CD14-positive monocyte (primary cell): ENCODE results near the gene CTNNA2. TPM values are rescaled to one million over a fixed set of nuclear protein-coding genes. Genes with fewer than 3 reads are reported as not detected.

ENCODE experiments used
- DNase-seq, 3 donors: peaks; one replicate each; pipeline ENCODE4 v3.0.0-alpha.2; 2011 to 2022
- H2AFZ ChIP-seq: 2 replicates; pipeline ENCODE4 v1.6.0; 2012; ENCODE audit warnings: mild to moderate bottlenecking, low read depth, low read length, inconsistent platforms; ENCODE audit not compliant: insufficient read depth, poor library complexity, severe bottlenecking
- H3K27ac ChIP-seq, 2 donors: 1 replicate in 1 of 2; 2 replicates in 1 of 2; pipeline ENCODE4 v1.5.1; 2012 to 2013; ENCODE audit warnings: low read length in 2 of 2, control low read depth in 1 of 2, inconsistent platforms in 1 of 2, low read depth in 1 of 2, mild to moderate bottlenecking in 1 of 2
- H3K27me3 ChIP-seq, 2 donors: one replicate each; pipeline versions ENCODE4 v1.6.0 to v1.6.1; 2011 to 2013; ENCODE audit warnings: low read length in 2 of 2; ENCODE audit not compliant: control insufficient read depth in 2 of 2, insufficient read depth in 2 of 2
- H3K36me3 ChIP-seq, 2 donors: replicated peaks in 1 of 2; 1 replicate in 1 of 2; 2 replicates in 1 of 2; pipeline versions ENCODE4 v1.5.1 to v1.6.1; 2012 to 2013; ENCODE audit warnings: low read length in 2 of 2, control low read depth in 1 of 2, inconsistent platforms in 1 of 2, mild to moderate bottlenecking in 1 of 2; ENCODE audit not compliant: insufficient read depth in 2 of 2, control insufficient read depth in 1 of 2
- H3K4me1 ChIP-seq, 2 donors: 1 replicate in 1 of 2; 2 replicates in 1 of 2; pipeline versions ENCODE4 v1.5.1 to v1.6.1; 2012 to 2013; ENCODE audit warnings: low read length in 2 of 2, control low read depth in 1 of 2, inconsistent platforms in 1 of 2, mild to moderate bottlenecking in 1 of 2, moderate library complexity in 1 of 2; ENCODE audit not compliant: insufficient read depth in 2 of 2, control insufficient read depth in 1 of 2
- H3K4me2 ChIP-seq: replicated peaks from 2 replicates; pipeline ENCODE3; 2012; ENCODE audit warnings: low read length, moderate library complexity, mild to moderate bottlenecking; ENCODE audit not compliant: poor library complexity, severe bottlenecking; ENCODE audit errors: extremely low read depth
- H3K4me3 ChIP-seq, 3 experiments: fragments of 200-600 bp in 1 of 3; sonication (generic) in 1 of 3; replicated peaks in 1 of 3; 1 replicate in 2 of 3; 2 replicates in 1 of 3; pipeline ENCODE4 v1.5.1; 2011 to 2013; ENCODE audit warnings: low read length in 3 of 3, mild to moderate bottlenecking in 3 of 3, control low read depth in 2 of 3, low read depth in 2 of 3, inconsistent platforms in 1 of 3, moderate library complexity in 1 of 3
- H3K79me2 ChIP-seq: 2 replicates; pipeline ENCODE4 v1.6.0; 2012; ENCODE audit warnings: mild to moderate bottlenecking, control low read depth, inconsistent platforms, low read length, moderate library complexity; ENCODE audit not compliant: insufficient read depth
- H3K9ac ChIP-seq: 2 replicates; pipeline ENCODE4 v1.6.0; 2017; ENCODE audit warnings: low read length, mild to moderate bottlenecking; ENCODE audit not compliant: insufficient read depth, poor library complexity, severe bottlenecking
- H3K9me3 ChIP-seq, 2 donors: replicated peaks in 1 of 2; 1 replicate in 1 of 2; 2 replicates in 1 of 2; pipeline versions ENCODE4 v1.5.1 to v1.6.1; 2012 to 2013; ENCODE audit warnings: low read length in 2 of 2, control low read depth in 1 of 2; ENCODE audit not compliant: control insufficient read depth in 1 of 2, insufficient read depth in 1 of 2
- H4K20me1 ChIP-seq: 2 replicates; pipeline ENCODE4 v1.6.0; 2012; ENCODE audit warnings: mild to moderate bottlenecking, low read length, control low read depth, moderate library complexity; ENCODE audit not compliant: insufficient read depth
- H3K27ac Mint-ChIP-seq, 7 donors: one replicate each; pipeline ENCODE4 v1.8.0; 2020; ENCODE audit warnings: mild to moderate bottlenecking in 7 of 7, mixed read lengths in 7 of 7, moderate library complexity in 6 of 7, inconsistent platforms in 2 of 7
- H3K27me3 Mint-ChIP-seq, 3 donors: one replicate each; pipeline ENCODE4 v1.8.0; 2021 to 2022; ENCODE audit warnings: low read depth in 3 of 3, mild to moderate bottlenecking in 3 of 3, mixed read lengths in 3 of 3, moderate library complexity in 3 of 3, inconsistent platforms in 1 of 3
- H3K36me3 Mint-ChIP-seq, 2 donors: one replicate each; pipeline ENCODE4 v1.8.0; 2020; ENCODE audit warnings: mixed read lengths in 2 of 2, inconsistent platforms in 1 of 2, mild to moderate bottlenecking in 1 of 2
- H3K4me1 Mint-ChIP-seq: one replicate; pipeline ENCODE4 v1.8.0; 2020; ENCODE audit warnings: mild to moderate bottlenecking, mixed read lengths
- H3K4me3 Mint-ChIP-seq, 2 donors: one replicate each; pipeline ENCODE4 v1.8.0; 2020; ENCODE audit warnings: mild to moderate bottlenecking in 2 of 2, mixed read lengths in 2 of 2, moderate library complexity in 1 of 2
- H3K9me3 Mint-ChIP-seq, 7 donors: one replicate each; pipeline ENCODE4 v1.8.0; 2020 to 2022; ENCODE audit warnings: mixed read lengths in 7 of 7, mild to moderate bottlenecking in 6 of 7, moderate library complexity in 6 of 7, inconsistent platforms in 2 of 7
- WGBS: methylation state at CpG from one replicate; pipeline ENCODE4 v1.1.5; 2013; ENCODE audit warnings: missing lambda C conversion rate; ENCODE audit not compliant: insufficient coverage; 5-methylcytosine and 5-hydroxymethylcytosine counted together
- intact Hi-C, 2 donors: fragments of 100-400 bp; cut with micrococcal nuclease; formaldehyde crosslinking; loops; one replicate each; pipeline versions ENCODE4 v1.15.0 to v1.15.1; 2023
- polyA plus RNA-seq, 3 donors: library from polyadenylated mRNA; depleted of rRNA in 1 of 3; unstranded in 2 of 3; stranded (reverse) in 1 of 3; fragments of 300-500 nt in 2 of 3; fragments of >200 nt in 1 of 3; fragmentation: Illumina TruSeq in 2 of 3; gene quantifications; 1 replicate in 2 of 3; 2 replicates in 1 of 3; pipeline ENCODE4 v1.2.3, GENCODE V29; 2012 to 2021
- TF ChIP-seq, protein P1 (sequence below): fragments of 200-600 bp; IDR thresholded peaks from one replicate; pipeline ENCODE4 v1.8.0; 2022; ENCODE audit warnings: antibody characterized with exemption, mild to moderate bottlenecking

CTNNA2 gene
- polyA plus RNA-seq, 3 donors = not detected

DNA sequence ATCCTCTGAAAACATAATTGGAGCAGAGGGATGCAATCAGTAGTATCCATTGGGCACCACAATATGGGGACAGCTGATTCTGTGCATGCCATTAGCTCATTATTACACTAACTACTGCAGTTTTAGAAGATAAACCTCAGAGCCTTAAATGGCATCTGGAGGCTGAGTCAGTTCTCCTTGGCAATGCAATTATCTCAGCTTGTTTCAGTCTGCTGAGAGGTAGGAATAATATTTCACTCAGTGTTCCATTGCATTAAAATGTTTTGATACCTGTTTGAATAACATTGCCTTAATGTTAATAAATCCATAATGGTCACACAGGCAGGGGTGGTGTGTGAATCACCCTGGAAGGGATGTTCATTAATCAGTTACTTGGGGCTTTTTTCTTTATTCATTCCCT, 482.1 kb downstream of the CTNNA2 start:
- H3K4me3 ChIP-seq = no peak overlapping the region
- peaks cover 0 to 4% (median 2%) of the 10 kb centered on the region in 7 donors for H3K9me3 Mint-ChIP-seq
- no peaks in the 10 kb centered on the region for H4K20me1 ChIP-seq
- no peak overlapping the region for H3K27ac ChIP-seq
- H3K4me2 ChIP-seq = no peak overlapping the region
- H3K27me3 Mint-ChIP-seq = peaks cover 11 to 24% (median 12%) of the 10 kb centered on the region in 3 donors
- H3K36me3 ChIP-seq = no peaks in the 10 kb centered on the region
- DNase-seq = no peak
- no peaks in the 10 kb centered on the region for H3K79me2 ChIP-seq
- peaks cover 3% of the 10 kb centered on the region for H3K4me1 Mint-ChIP-seq
- TF ChIP-seq, protein P1, sequence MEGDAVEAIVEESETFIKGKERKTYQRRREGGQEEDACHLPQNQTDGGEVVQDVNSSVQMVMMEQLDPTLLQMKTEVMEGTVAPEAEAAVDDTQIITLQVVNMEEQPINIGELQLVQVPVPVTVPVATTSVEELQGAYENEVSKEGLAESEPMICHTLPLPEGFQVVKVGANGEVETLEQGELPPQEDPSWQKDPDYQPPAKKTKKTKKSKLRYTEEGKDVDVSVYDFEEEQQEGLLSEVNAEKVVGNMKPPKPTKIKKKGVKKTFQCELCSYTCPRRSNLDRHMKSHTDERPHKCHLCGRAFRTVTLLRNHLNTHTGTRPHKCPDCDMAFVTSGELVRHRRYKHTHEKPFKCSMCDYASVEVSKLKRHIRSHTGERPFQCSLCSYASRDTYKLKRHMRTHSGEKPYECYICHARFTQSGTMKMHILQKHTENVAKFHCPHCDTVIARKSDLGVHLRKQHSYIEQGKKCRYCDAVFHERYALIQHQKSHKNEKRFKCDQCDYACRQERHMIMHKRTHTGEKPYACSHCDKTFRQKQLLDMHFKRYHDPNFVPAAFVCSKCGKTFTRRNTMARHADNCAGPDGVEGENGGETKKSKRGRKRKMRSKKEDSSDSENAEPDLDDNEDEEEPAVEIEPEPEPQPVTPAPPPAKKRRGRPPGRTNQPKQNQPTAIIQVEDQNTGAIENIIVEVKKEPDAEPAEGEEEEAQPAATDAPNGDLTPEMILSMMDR = no peak
- H3K27ac Mint-ChIP-seq = no peak overlapping the region
- no peaks in the 10 kb centered on the region for H3K36me3 Mint-ChIP-seq
- intact Hi-C loops = no loop called here
- no peak overlapping the region for H2AFZ ChIP-seq
- H3K27me3 ChIP-seq = peaks cover 9 to 13% of the 10 kb centered on the region in 2 donors
- no peaks in the 10 kb centered on the region for H3K9me3 ChIP-seq
- no peak overlapping the region for H3K9ac ChIP-seq
- no peak overlapping the region for H3K4me3 Mint-ChIP-seq
- no peaks in the 10 kb centered on the region for H3K4me1 ChIP-seq

DNA sequence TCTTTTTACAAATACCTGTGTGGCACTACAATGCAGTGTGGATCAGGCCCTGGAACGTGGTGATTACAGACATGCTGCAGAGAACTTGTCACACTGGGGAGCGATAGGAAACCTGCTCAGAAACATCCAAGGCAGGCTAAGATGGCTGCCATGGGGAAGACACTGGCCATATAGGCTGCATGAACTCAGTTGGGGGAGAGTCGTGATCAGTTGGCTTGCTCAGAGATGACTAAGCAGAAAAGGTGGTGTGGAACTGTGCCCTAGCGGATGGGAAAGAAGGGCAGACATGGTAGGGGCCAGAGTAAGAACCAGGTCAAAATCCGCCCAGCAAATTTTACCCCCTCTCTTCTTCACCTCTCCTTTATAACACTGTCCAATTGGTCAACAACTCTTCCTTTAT, 483.9 kb downstream of the CTNNA2 start:
- WGBS = 88% methylated on average over 3 of the region's 5 CpGs
- Histone ChIP-seq H3K4me1 (no peaks in the 10 kb centered on the region), H3K4me2 (no peak overlapping the region), H3K9me3 (no peaks in the 10 kb centered on the region), H3K4me3 (no peak overlapping the region), H2AFZ (no peak overlapping the region), H3K9ac (no peak overlapping the region), H4K20me1 (no peaks in the 10 kb centered on the region), H3K36me3 (no peaks in the 10 kb centered on the region), H3K27ac (no peak overlapping the region), H3K79me2 (no peaks in the 10 kb centered on the region), H3K27me3 (peaks cover 12% of the 10 kb centered on the region in 2 donors)
- Mint-ChIP-seq H3K4me3 (peak overlapping the region in 1 of 2 donors; percentile 10), H3K4me1 (peaks cover 3% of the 10 kb centered on the region), H3K36me3 (no peaks in the 10 kb centered on the region), H3K27me3 (peaks cover 8 to 22% (median 10%) of the 10 kb centered on the region in 3 donors), H3K9me3 (peaks cover 0 to 4% (median 2%) of the 10 kb centered on the region in 7 donors), H3K27ac (no peak overlapping the region)
- TF ChIP-seq, protein P1 = no peak
- DNase-seq = no peak
- intact Hi-C loops = no loop called here
